ENCODE results near the gene PELI3. TPM values are rescaled to one million over a fixed set of nuclear protein-coding genes. Genes with fewer than 3 reads are reported as not detected.
"Not testable (repeated sequence)": the region's sequence is repeated elsewhere in the genome, so short reads cannot be mapped to it uniquely, and the experiment has no call there.

Gene PELI3
- total RNA-seq, 2 donors from 2014 or later, result 12.4 to 13.0 TPM

DNA sequence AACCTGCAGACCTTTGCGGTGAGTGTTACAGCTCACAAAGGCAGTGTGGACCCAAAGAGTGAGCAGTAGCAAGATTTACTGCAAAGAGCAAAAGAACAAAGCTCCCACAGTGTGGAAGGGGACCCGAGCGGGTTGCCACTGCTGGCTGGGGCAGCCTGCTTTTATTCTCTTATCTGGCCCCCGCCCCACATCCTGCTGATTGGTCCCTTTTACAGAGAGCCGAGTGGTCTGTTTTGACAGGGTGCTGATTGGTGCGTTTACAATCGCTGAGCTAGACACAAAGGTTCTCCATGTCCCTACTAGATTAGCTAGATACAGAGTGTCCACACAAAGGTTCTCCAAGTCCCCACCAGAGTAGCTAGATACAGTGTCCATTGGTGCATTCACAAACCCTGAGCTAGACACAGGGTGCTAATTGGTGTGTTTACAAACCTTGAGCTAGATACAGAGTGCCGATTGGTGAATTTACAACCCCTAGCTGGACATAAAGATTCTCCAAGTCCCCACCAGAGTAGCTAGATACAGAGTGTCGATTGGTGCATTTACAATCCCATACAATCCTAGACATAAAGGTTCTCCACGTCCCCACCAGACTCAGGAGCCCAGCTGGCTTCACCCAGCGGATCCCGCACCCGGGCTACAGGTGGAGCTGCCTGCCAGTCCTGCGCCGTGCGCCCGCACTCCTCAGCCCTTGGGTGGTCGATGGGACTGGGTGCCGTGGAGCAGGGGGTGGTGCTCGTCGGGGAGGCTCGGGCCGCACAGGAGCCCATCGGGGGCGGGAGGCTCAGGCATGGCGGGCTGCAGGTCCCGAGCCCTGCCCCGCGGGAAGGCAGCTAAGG lies 26.4 kb upstream of the PELI3 start:
- DNase-seq (ENCODE audit: low spot score); intact Hi-C loops (cut with DNase I): not testable (repeated sequence)

- intact Hi-C loops (cut with DNase I); DNase-seq (ENCODE audit: low spot score): not testable (repeated sequence)
These were observed 25.8 kb upstream of the PELI3 start for GRCh38 chr11:66440940-66441282.

GRCh38 chr11:66443602-66444001 lies 23.1 kb upstream of the PELI3 start:
- DNase-seq (ENCODE audit: low spot score), result no peak
- intact Hi-C loops (cut with DNase I), result no loop called here

DNA sequence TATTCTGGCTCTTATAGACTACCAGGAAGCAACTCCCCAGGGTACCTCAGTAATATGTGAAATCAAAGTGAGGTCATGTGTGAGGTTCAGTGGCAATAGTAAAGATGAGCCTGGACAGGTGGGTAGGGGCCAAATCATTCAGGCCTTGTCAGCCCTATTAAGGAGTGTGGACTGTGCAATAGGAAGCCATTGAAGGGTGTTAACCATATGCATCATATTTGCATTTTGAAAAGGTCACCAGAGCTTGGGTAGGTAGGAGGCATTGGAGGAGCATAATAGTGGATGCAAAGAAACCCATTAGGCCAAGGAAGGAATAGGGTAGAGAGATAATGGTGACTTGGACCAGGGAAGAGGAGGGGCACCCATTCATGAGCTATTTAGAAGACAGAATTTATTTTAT lies 19.7 kb upstream of the PELI3 start:
- intact Hi-C loops (cut with DNase I), result no loop called here
- no peak for DNase-seq (ENCODE audit: low spot score)

GRCh38 chr11:66448523-66448922 lies 18.2 kb upstream of the PELI3 start:
- intact Hi-C loops (cut with DNase I), result no loop called here
- DNase-seq (ENCODE audit: low spot score), result no peak

- DNase-seq (ENCODE audit: low spot score), result no peak
- intact Hi-C loops (cut with DNase I), result no loop called here
These were observed 16.1 kb upstream of the PELI3 start for GRCh38 chr11:66450560-66450959.

DNA sequence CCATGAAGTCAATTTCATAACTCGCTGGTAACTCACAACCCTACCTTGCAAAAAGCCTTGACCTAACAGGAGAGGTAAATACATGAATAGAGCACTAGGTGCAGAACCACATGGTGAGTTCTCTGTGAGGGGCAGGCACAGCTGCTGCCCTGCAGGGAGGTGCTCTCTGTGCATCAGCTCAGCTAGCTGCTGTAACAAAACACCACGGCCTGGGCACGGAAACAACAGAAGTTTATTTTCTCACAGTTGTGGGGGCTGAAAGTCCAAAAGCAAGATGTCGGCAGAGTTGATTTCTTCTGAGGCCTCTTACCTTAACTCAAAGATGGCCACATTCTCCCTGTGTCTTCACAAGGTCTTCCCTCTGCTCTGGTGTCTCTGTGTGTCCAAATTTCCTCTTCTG lies 15.0 kb upstream of the PELI3 start:
- intact Hi-C loops (cut with DNase I), result no loop called here
- no peak for DNase-seq (ENCODE audit: low spot score)

- DNase-seq (ENCODE audit: low spot score), result no peak
- intact Hi-C loops (cut with DNase I), result no loop called here
These were observed 12.5 kb upstream of the PELI3 start for GRCh38 chr11:66454247-66454646.

GRCh38 chr11:66454828-66455227 lies 11.9 kb upstream of the PELI3 start:
- intact Hi-C loops (cut with DNase I), result no loop called here
- DNase-seq (ENCODE audit: low spot score), result no peak

GRCh38 chr11:66457826-66458225 lies 8.9 kb upstream of the PELI3 start:
- no peak for DNase-seq (ENCODE audit: low spot score)
- intact Hi-C loops (cut with DNase I), result no loop called here

DNA sequence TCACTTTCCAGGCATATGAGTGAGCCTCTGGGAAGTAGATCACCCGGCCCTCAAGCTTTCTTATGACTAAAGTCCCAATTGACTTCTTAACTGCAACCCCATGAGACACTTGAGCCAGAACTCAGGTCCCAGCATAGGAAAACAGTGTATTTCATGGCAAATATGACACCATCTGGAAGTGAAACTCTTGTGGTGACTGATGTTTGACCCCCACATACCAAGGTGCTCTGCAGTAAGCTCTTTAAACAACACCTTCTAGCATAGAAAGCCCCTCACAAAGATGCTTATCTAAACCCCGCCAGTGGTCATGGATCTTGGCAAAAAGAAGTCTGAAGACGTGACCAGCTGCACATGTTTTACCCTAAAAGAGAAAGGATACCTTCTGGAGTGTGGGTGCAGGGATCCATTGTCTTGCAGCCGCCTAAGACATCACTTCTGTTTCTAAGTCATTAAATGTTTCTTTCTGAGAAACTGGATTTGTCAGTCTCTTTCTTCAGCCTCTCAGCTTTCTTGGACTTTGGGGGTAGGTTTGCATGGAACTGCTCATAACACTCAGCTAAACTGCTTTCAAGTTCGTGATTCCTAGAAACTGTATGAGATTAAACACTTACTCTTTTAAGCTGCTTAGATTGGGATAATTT lies 7.4 kb upstream of the PELI3 start:
- no peak for DNase-seq (ENCODE audit: low spot score)
- intact Hi-C loops (cut with DNase I), result no loop called here

GRCh38 chr11:66462010-66462409 lies 4.7 kb upstream of the PELI3 start:
- intact Hi-C loops (cut with DNase I), result no loop called here
- DNase-seq (ENCODE audit: low spot score), result no peak

DNA sequence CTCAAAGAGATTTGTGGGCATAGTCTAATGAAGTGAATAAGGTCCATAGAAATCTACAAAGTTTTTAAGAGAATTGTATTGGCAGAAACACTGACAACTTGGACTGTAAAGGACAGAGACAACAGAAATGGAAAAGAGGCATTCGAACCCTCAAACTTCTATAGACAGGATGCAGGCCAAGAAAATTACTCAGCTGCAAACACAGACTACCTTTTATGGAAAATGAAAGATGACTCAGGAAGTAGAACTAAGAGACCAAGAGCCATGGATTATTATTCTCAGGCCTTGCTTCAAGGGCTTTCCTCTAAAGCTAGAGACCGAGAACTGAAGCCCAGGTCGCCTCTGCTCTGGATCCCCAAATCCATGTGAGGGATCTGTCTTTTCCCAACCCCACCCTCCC lies 3.8 kb upstream of the PELI3 start:
- intact Hi-C loops (cut with DNase I), result no loop called here
- no peak for DNase-seq (ENCODE audit: low spot score)

GRCh38 chr11:66464116-66464515 lies 2.6 kb upstream of the PELI3 start:
- intact Hi-C loops (cut with DNase I), result not testable (repeated sequence)

GRCh38 chr11:66464916-66465315 lies 1.8 kb upstream of the PELI3 start:
- intact Hi-C loops (cut with DNase I), result loop anchor here in 1 of 2 donors (5.0 kb wide), 1 partner anchor 643 kb away; no protein-coding TSS in a partner anchor
- no peak for DNase-seq (ENCODE audit: low spot score)

More at GRCh38 chr11:66464116-66464515, 2.6 kb upstream of the PELI3 start:
- not testable (repeated sequence) for DNase-seq (ENCODE audit: low spot score)

- intact Hi-C loops (cut with DNase I), result loop anchor here in 1 of 2 donors (5.0 kb wide), 1 partner anchor 643 kb away; no protein-coding TSS in a partner anchor
- no peak for DNase-seq (ENCODE audit: low spot score)
These were observed 1.1 kb upstream of the PELI3 start for GRCh38 chr11:66465373-66466224.

DNA sequence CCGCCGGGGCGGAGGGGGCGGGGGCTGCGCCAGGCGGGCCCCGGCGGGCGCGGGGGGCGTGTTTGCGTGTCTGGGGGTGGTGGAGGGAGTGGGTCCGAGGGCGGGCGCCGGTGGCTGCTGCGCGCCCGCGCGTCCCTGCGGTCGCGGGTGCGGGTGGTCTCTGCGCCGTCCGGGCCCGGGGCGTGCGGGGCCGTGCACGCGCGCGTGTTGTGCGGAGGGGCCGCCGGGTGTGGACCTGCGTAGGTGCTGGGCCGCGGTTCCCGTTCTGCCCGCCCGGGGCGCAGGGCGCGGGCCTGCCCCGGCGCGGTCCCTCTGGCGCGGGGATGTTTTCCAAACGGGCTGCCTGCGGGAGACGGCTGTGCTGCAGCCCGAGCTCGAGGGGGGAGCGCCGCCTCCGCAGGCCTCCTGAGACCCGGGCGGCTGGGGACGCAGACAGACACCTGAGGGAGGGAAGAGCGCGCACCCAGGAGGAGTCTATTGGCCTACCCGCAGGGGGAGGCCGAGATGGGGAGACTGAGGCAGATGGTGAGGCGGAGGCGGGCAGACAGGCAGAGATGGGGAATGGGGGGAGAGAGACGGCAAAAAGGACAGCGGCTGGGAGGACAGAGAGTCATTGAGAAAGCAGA lies 442 bp downstream of the PELI3 start:
- intact Hi-C loops (cut with DNase I), result loop anchor here in 1 of 2 donors (5.0 kb wide), 1 partner anchor 645 kb away; no protein-coding TSS in a partner anchor
- no peak for DNase-seq (ENCODE audit: low spot score)

DNA sequence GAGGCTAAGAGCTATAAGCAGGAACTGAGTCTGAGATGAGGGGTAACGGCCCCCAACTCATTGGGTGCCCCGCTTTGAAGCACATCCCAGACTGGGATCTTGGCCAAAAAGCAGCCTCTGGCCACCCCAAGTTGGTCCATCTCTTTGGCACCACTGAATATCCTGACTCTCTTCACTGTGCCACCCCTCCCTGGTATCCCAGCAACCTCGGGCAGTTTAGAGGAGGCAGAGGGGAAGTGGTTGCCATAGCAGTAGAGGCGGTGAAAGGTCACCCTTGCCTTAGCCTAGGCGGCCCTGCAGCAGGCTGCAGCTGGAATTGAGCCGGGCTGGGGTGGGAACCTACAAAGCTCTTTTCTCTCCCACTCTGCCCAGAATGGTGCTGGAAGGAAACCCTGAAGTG lies 1.1 kb downstream of the PELI3 start:
- intact Hi-C loops (cut with DNase I), result loop anchor here in 1 of 2 donors (5.0 kb wide), 1 partner anchor 645 kb away; no protein-coding TSS in a partner anchor
- DNase-seq (ENCODE audit: low spot score), result no peak

GRCh38 chr11:66468691-66469090 lies 2.0 kb downstream of the PELI3 start:
- DNase-seq (ENCODE audit: low spot score), result no peak
- intact Hi-C loops (cut with DNase I), result loop anchor here in 1 of 2 donors (5.0 kb wide), 1 partner anchor 646 kb away; no protein-coding TSS in a partner anchor

All from posterior vena cava (tissue), 2 donors.